ENCODE measurements around the gene PNMA6E. TPM values are rescaled to one million over a fixed set of nuclear protein-coding genes. Genes with fewer than 3 reads are reported as not detected.

PNMA6E gene
- polyA plus RNA-seq, 1 donor from 2014 or later, result not detected

DNA sequence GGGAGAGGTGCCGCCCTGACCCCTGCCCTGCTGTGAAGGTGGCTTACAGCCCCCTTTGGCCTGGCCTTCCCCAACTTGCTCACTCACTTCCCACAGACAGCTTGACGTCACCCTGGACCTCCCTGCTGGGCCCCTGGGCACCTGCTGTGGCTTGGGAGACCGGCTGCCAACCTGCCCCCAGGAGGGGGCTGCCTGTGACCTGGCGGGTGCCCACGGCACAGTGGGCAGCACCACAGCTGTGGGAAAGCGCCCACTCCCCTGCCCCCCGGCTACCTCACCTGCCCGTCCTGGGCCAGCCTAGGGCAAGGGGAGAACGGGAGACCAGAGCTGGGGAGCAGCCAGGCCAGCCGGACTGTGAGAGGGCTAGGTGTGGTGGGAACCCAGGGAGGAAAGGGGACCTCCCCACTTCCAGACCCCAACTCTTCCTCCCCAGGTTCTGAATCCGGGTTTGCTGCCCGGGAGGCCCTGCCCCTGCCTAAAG is 7.8 kb upstream of the PNMA6E start:
- Histone ChIP-seq H3K9me2 (ENCODE audit: insufficient read depth, low read length) (no peaks in the 10 kb centered on the region), H3K4me3 (ENCODE audit: low read length) (no peak overlapping the region), H3F3A (ENCODE audit: insufficient read depth, low read length, poor library complexity, severe bottlenecking) (no peaks in the 10 kb centered on the region), H3K27ac (ENCODE audit: low read length) (no peak overlapping the region), H3K9me3 (ENCODE audit: low read length) (no peaks in the 10 kb centered on the region), H3K79me2 (replicated peaks; ENCODE audit: insufficient read depth, low read length) (no peaks in the 10 kb centered on the region), H3K27me3 (ENCODE audit: insufficient read depth, low read depth, low read length) (no peaks in the 10 kb centered on the region), H2AFZ (ENCODE audit: low read depth, low read length) (no peak overlapping the region), H4K20me1 (ENCODE audit: insufficient read depth) (no peaks in the 10 kb centered on the region), H3K36me3 (ENCODE audit: insufficient read depth, low read length) (no peaks in the 10 kb centered on the region), H3K9ac (ENCODE audit: low read length) (no peak overlapping the region), H3K4me2 (ENCODE audit: low read length) (no peak overlapping the region)
- TF ChIP-seq EP300 (conservative IDR thresholded peaks at IDR 0.05; ENCODE audit: poor library complexity, severe bottlenecking) (no peak), EZH2 (IDR thresholded peaks at IDR 0.05; ENCODE audit: borderline replicate concordance, insufficient read depth, low read length, poor library complexity, severe bottlenecking) (no peak), RAD21 (conservative IDR thresholded peaks at IDR 0.05) (no peak), TAF1 (IDR thresholded peaks at IDR 0.05; ENCODE audit: low read depth) (no peak)

DNA sequence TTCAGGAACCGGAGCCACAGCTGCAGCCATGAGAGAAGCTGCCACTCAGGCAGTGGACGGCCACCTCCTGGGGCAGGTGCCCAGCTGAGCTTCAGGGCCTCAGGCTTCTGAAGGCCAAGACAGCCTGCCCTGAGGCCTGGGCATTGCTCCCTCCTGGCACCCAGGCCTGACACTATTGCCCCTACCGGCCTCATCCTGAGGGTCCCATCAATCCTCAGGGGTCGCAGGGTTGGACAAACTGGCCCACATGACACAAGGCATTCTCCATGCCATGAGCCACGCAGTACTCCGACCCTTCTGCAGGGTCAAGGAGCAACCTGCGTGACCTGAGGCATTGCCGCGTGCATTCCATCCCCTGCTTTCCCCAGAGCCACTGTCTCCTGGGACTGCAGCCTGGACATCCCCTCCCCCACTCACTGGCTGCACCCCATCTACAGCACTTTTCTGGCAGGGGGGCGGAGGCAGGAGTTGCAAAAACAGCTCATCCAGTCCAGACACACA is 7.1 kb upstream of the PNMA6E start:
- Histone ChIP-seq H3K9me3 (ENCODE audit: low read length) (no peaks in the 10 kb centered on the region), H3K4me2 (ENCODE audit: low read length) (no peak overlapping the region), H3F3A (ENCODE audit: insufficient read depth, low read length, poor library complexity, severe bottlenecking) (no peaks in the 10 kb centered on the region), H4K20me1 (ENCODE audit: insufficient read depth) (no peaks in the 10 kb centered on the region), H3K9ac (ENCODE audit: low read length) (no peak overlapping the region), H2AFZ (ENCODE audit: low read depth, low read length) (no peak overlapping the region), H3K9me2 (ENCODE audit: insufficient read depth, low read length) (no peaks in the 10 kb centered on the region), H3K4me3 (ENCODE audit: low read length) (no peak overlapping the region), H3K27me3 (ENCODE audit: insufficient read depth, low read depth, low read length) (no peaks in the 10 kb centered on the region), H3K27ac (ENCODE audit: low read length) (no peak overlapping the region), H3K79me2 (replicated peaks; ENCODE audit: insufficient read depth, low read length) (no peaks in the 10 kb centered on the region), H3K36me3 (ENCODE audit: insufficient read depth, low read length) (no peaks in the 10 kb centered on the region)
- TF ChIP-seq, protein P1, sequence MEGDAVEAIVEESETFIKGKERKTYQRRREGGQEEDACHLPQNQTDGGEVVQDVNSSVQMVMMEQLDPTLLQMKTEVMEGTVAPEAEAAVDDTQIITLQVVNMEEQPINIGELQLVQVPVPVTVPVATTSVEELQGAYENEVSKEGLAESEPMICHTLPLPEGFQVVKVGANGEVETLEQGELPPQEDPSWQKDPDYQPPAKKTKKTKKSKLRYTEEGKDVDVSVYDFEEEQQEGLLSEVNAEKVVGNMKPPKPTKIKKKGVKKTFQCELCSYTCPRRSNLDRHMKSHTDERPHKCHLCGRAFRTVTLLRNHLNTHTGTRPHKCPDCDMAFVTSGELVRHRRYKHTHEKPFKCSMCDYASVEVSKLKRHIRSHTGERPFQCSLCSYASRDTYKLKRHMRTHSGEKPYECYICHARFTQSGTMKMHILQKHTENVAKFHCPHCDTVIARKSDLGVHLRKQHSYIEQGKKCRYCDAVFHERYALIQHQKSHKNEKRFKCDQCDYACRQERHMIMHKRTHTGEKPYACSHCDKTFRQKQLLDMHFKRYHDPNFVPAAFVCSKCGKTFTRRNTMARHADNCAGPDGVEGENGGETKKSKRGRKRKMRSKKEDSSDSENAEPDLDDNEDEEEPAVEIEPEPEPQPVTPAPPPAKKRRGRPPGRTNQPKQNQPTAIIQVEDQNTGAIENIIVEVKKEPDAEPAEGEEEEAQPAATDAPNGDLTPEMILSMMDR (IDR thresholded peaks at IDR 0.05; ENCODE audit: poor library complexity, severe bottlenecking), result no peak
- TF ChIP-seq EZH2 (IDR thresholded peaks at IDR 0.05; ENCODE audit: borderline replicate concordance, insufficient read depth, low read length, poor library complexity, severe bottlenecking) (no peak), EP300 (conservative IDR thresholded peaks at IDR 0.05; ENCODE audit: poor library complexity, severe bottlenecking) (no peak), TAF1 (IDR thresholded peaks at IDR 0.05; ENCODE audit: low read depth) (no peak), POLR2AphosphoS5 (IDR thresholded peaks at IDR 0.05) (no peak), MXI1 (conservative IDR thresholded peaks at IDR 0.05; ENCODE audit: poor library complexity, severe bottlenecking) (no peak), RAD21 (conservative IDR thresholded peaks at IDR 0.05) (no peak), SMC3 (conservative IDR thresholded peaks at IDR 0.05; ENCODE audit: poor library complexity) (no peak)
- TF ChIP-seq, protein P2, sequence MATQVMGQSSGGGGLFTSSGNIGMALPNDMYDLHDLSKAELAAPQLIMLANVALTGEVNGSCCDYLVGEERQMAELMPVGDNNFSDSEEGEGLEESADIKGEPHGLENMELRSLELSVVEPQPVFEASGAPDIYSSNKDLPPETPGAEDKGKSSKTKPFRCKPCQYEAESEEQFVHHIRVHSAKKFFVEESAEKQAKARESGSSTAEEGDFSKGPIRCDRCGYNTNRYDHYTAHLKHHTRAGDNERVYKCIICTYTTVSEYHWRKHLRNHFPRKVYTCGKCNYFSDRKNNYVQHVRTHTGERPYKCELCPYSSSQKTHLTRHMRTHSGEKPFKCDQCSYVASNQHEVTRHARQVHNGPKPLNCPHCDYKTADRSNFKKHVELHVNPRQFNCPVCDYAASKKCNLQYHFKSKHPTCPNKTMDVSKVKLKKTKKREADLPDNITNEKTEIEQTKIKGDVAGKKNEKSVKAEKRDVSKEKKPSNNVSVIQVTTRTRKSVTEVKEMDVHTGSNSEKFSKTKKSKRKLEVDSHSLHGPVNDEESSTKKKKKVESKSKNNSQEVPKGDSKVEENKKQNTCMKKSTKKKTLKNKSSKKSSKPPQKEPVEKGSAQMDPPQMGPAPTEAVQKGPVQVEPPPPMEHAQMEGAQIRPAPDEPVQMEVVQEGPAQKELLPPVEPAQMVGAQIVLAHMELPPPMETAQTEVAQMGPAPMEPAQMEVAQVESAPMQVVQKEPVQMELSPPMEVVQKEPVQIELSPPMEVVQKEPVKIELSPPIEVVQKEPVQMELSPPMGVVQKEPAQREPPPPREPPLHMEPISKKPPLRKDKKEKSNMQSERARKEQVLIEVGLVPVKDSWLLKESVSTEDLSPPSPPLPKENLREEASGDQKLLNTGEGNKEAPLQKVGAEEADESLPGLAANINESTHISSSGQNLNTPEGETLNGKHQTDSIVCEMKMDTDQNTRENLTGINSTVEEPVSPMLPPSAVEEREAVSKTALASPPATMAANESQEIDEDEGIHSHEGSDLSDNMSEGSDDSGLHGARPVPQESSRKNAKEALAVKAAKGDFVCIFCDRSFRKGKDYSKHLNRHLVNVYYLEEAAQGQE (IDR thresholded peaks at IDR 0.05; ENCODE audit: borderline replicate concordance), result no peak
